ENCODE results near the gene NYAP2.

NYAP2 gene

GRCh38 chr2:225438248-225438647, 38.7 kb downstream of the NYAP2 start:
- H3K9me3 ChIP-seq (ENCODE audit: insufficient read depth, low read depth, low read length) = no peaks in the 10 kb centered on the region
- H3K36me3 ChIP-seq (ENCODE audit: insufficient read depth, low read length) = no peaks in the 10 kb centered on the region
- no peaks in the 10 kb centered on the region for H3K79me2 ChIP-seq (ENCODE audit: insufficient read depth, low read length)
- no peaks in the 10 kb centered on the region for H3F3A ChIP-seq (ENCODE audit: low read depth)
- no peaks in the 10 kb centered on the region for H3K4me1 ChIP-seq (ENCODE audit: insufficient read depth, low read length, poor library complexity, severe bottlenecking)
- no peak overlapping the region for H3K4me3 ChIP-seq (ENCODE audit: low read length, poor library complexity, severe bottlenecking)
- TF ChIP-seq EZH2phosphoT487 (IDR thresholded peaks at IDR 0.05; ENCODE audit: borderline replicate concordance) (no peak), CTCF (conservative IDR thresholded peaks at IDR 0.05; ENCODE audit: low read length) (no peak)
- H3K9me2 ChIP-seq (replicated peaks; ENCODE audit: low read depth, low read length) = no peaks in the 10 kb centered on the region
- H4K20me1 ChIP-seq (ENCODE audit: insufficient read depth, low read length, poor library complexity, severe bottlenecking) = no peaks in the 10 kb centered on the region
- no peak overlapping the region for H2AFZ ChIP-seq (ENCODE audit: low read length)
- H3K9ac ChIP-seq (ENCODE audit: low read depth, low read length, poor library complexity, severe bottlenecking) = no peak overlapping the region
- H3K4me2 ChIP-seq (ENCODE audit: low read depth, low read length, poor library complexity, severe bottlenecking) = no peak overlapping the region
- H3K27me3 ChIP-seq (ENCODE audit: insufficient read depth, low read length, poor library complexity, severe bottlenecking) = no peaks in the 10 kb centered on the region

- Histone ChIP-seq H3K36me3 (ENCODE audit: insufficient read depth, low read length) (no peaks in the 10 kb centered on the region), H3K9ac (ENCODE audit: low read depth, low read length, poor library complexity, severe bottlenecking) (no peak overlapping the region), H3K4me3 (ENCODE audit: low read length, poor library complexity, severe bottlenecking) (no peak overlapping the region), H3K9me3 (ENCODE audit: insufficient read depth, low read depth, low read length) (no peaks in the 10 kb centered on the region), H2AFZ (ENCODE audit: low read length) (no peak overlapping the region), H4K20me1 (ENCODE audit: insufficient read depth, low read length, poor library complexity, severe bottlenecking) (no peaks in the 10 kb centered on the region), H3K4me2 (ENCODE audit: low read depth, low read length, poor library complexity, severe bottlenecking) (no peak overlapping the region), H3K79me2 (ENCODE audit: insufficient read depth, low read length) (no peaks in the 10 kb centered on the region), H3K9me2 (replicated peaks; ENCODE audit: low read depth, low read length) (no peaks in the 10 kb centered on the region), H3K4me1 (ENCODE audit: insufficient read depth, low read length, poor library complexity, severe bottlenecking) (no peaks in the 10 kb centered on the region), H3F3A (ENCODE audit: low read depth) (no peaks in the 10 kb centered on the region), H3K27me3 (ENCODE audit: insufficient read depth, low read length, poor library complexity, severe bottlenecking) (no peaks in the 10 kb centered on the region)
- TF ChIP-seq CTCF (conservative IDR thresholded peaks at IDR 0.05; ENCODE audit: low read length) (no peak), EZH2phosphoT487 (IDR thresholded peaks at IDR 0.05; ENCODE audit: borderline replicate concordance) (no peak)
Observed at GRCh38 chr2:225452677-225453076, 53.2 kb downstream of the NYAP2 start.

- no peaks in the 10 kb centered on the region for H3K36me3 ChIP-seq (ENCODE audit: insufficient read depth, low read length)
- no peak overlapping the region for H3K4me3 ChIP-seq (ENCODE audit: low read length, poor library complexity, severe bottlenecking)
- no peaks in the 10 kb centered on the region for H3K9me2 ChIP-seq (replicated peaks; ENCODE audit: low read depth, low read length)
- no peaks in the 10 kb centered on the region for H3K79me2 ChIP-seq (ENCODE audit: insufficient read depth, low read length)
- H3K9me3 ChIP-seq (ENCODE audit: insufficient read depth, low read depth, low read length) = no peaks in the 10 kb centered on the region
- TF ChIP-seq EZH2phosphoT487 (IDR thresholded peaks at IDR 0.05; ENCODE audit: borderline replicate concordance) (no peak), CTCF (conservative IDR thresholded peaks at IDR 0.05; ENCODE audit: low read length) (no peak)
- H3K4me2 ChIP-seq (ENCODE audit: low read depth, low read length, poor library complexity, severe bottlenecking) = no peak overlapping the region
- no peak overlapping the region for H3K9ac ChIP-seq (ENCODE audit: low read depth, low read length, poor library complexity, severe bottlenecking)
- H2AFZ ChIP-seq (ENCODE audit: low read length) = no peak overlapping the region
- H4K20me1 ChIP-seq (ENCODE audit: insufficient read depth, low read length, poor library complexity, severe bottlenecking) = no peaks in the 10 kb centered on the region
- H3K27me3 ChIP-seq (ENCODE audit: insufficient read depth, low read length, poor library complexity, severe bottlenecking) = no peaks in the 10 kb centered on the region
- H3F3A ChIP-seq (ENCODE audit: low read depth) = no peaks in the 10 kb centered on the region
- no peaks in the 10 kb centered on the region for H3K4me1 ChIP-seq (ENCODE audit: insufficient read depth, low read length, poor library complexity, severe bottlenecking)
Observed at GRCh38 chr2:225454412-225454811, 54.9 kb downstream of the NYAP2 start.
